Stimulated activated CD4-positive, alpha-beta T cell treated with anti-CD3 and anti-CD28 coated beads, Interleukin-4, amount 100 ng/mL, for 48 hours (primary cell): ENCODE results near the gene PI4KA.
"Not testable (repeated sequence)": the region's sequence is repeated elsewhere in the genome, so short reads cannot be mapped to it uniquely, and the experiment has no call there.

ENCODE experiments used
- DNase-seq, 2 donors: peaks; one replicate each; pipeline ENCODE4 v3.0.0-alpha.2; 2020; ENCODE audit warnings: low read depth in 2 of 2

PI4KA gene

GRCh38 chr22:20858615-20859416 is at the start of gene PI4KA, which contains the start of gene SNAP29:
Gene PI4KA (minus strand): TSS chr22:20858811. CDS start chr22:20858725, 86 bp downstream.
Gene SNAP29 (plus strand): TSS chr22:20859007. CDS start chr22:20859111, 104 bp downstream.
- DNase-seq: peak; percentile 95 to 98

GRCh38 chr22:20906387-20906767 is 47.8 kb upstream of the PI4KA start:
- DNase-seq: no peak

- DNase-seq: no peak
These were observed 47.1 kb upstream of the PI4KA start for GRCh38 chr22:20905415-20906386.

- DNase-seq: no peak
These were observed 46.4 kb upstream of the PI4KA start for GRCh38 chr22:20904980-20905355.

- no peak for DNase-seq
These were observed 45.7 kb upstream of the PI4KA start for GRCh38 chr22:20904008-20904979.

- no peak for DNase-seq
These were observed 44.5 kb upstream of the PI4KA start for GRCh38 chr22:20903093-20903492.

- DNase-seq: not testable (repeated sequence)
These were observed 42.8 kb upstream of the PI4KA start for GRCh38 chr22:20901093-20902033.

- DNase-seq: no peak
These were observed 41.3 kb upstream of the PI4KA start for GRCh38 chr22:20899827-20900423.

GRCh38 chr22:20897737-20898136 is 39.1 kb upstream of the PI4KA start:
- not testable (repeated sequence) for DNase-seq

- no peak for DNase-seq
These were observed 32.4 kb upstream of the PI4KA start for GRCh38 chr22:20890975-20891374.

- no peak for DNase-seq
These were observed 31.4 kb upstream of the PI4KA start for GRCh38 chr22:20889904-20890540.

- DNase-seq: no peak
These were observed 30.6 kb upstream of the PI4KA start for GRCh38 chr22:20889025-20889704.

GRCh38 chr22:20887375-20887774 is 28.8 kb upstream of the PI4KA start:
- DNase-seq: no peak

- DNase-seq: peak; percentile 24 to 43
These were observed 27.1 kb upstream of the PI4KA start for GRCh38 chr22:20885557-20886323.

GRCh38 chr22:20885017-20885556 is 26.5 kb upstream of the PI4KA start:
- DNase-seq: no peak

GRCh38 chr22:20884454-20884853 is 25.8 kb upstream of the PI4KA start:
- no peak for DNase-seq

GRCh38 chr22:20882855-20883254 is 24.2 kb upstream of the PI4KA start:
- no peak for DNase-seq
